Measurements from ENCODE around the gene CDH2.

DNA sequence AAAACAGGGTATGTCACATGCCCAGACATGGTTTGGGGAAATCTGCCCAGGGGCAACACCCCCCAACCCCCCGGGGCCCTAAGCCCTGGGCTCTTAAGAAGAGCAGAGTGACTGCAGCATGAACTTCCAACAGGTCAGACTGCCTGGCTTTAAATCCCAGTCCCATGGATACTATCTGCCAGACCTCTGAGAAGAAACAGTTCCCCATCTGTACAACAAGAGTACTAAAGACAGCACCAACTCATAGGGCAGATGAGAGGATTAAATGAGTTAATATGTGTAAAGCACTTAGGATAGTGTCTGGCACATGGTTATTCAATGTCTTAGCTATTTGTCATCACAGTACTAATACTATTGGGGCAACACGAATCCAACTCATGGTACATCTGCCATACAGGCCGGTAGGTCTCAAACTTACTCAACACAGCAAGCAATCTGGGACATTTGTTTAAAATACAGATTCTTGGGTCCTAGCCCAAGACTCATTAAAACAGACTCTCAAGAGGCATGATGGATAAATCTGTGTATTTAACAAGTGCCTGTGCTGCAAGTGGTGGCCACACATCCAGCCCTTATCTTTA lies 23.4 kb downstream of the CDH2 start:
- TF ChIP-seq ZNF274 (IDR thresholded peaks at IDR 0.05; ENCODE audit: low read depth, low read length) (no peak), YY1 (IDR thresholded peaks at IDR 0.05; ENCODE audit: insufficient read depth, insufficient read length) (no peak), SUZ12 (IDR thresholded peaks at IDR 0.05; ENCODE audit: extremely low read depth, insufficient read depth, insufficient read length) (no peak)

All from NT2/D1 (cell line).